Measurements from ENCODE around the gene CIB4. TPM values are rescaled to one million over a fixed set of nuclear protein-coding genes. Genes with fewer than 3 reads are reported as not detected.
A peak's percentile ranks its signal among the peaks of the same experiment; 100 is the strongest.

CIB4 gene
- total and polyA plus RNA-seq, 4 donors = 1.3 TPM; not detected in 3

- 85 to 89% methylated on average over 5 of the region's 5 CpGs for WGBS, 2 donors
- TF ChIP-seq, protein P1, sequence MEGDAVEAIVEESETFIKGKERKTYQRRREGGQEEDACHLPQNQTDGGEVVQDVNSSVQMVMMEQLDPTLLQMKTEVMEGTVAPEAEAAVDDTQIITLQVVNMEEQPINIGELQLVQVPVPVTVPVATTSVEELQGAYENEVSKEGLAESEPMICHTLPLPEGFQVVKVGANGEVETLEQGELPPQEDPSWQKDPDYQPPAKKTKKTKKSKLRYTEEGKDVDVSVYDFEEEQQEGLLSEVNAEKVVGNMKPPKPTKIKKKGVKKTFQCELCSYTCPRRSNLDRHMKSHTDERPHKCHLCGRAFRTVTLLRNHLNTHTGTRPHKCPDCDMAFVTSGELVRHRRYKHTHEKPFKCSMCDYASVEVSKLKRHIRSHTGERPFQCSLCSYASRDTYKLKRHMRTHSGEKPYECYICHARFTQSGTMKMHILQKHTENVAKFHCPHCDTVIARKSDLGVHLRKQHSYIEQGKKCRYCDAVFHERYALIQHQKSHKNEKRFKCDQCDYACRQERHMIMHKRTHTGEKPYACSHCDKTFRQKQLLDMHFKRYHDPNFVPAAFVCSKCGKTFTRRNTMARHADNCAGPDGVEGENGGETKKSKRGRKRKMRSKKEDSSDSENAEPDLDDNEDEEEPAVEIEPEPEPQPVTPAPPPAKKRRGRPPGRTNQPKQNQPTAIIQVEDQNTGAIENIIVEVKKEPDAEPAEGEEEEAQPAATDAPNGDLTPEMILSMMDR (IDR thresholded peaks at IDR 0.05; ENCODE audit: control extremely low read depth, extremely low read depth) = no peak
These were observed 29.8 kb upstream of the CIB4 start for GRCh38 chr2:26670931-26671460.

GRCh38 chr2:26670171-26670570, 29.0 kb upstream of the CIB4 start:
- Histone ChIP-seq H3K9me3 (ENCODE audit: control insufficient read depth in 4 of 4, insufficient read depth in 3 of 4, low read length in 3 of 4) (no peaks in the 10 kb centered on the region), H3K27ac (ENCODE audit: low read depth in 1 of 2, low read length in 1 of 2) (no peak overlapping the region), H3K36me3 (ENCODE audit: control insufficient read depth in 4 of 4, insufficient read depth in 4 of 4, low read length in 4 of 4) (no peaks in the 10 kb centered on the region), H3K27me3 (ENCODE audit: control insufficient read depth in 3 of 3, insufficient read depth in 3 of 3, low read length in 2 of 3) (peaks cover 0 to 2% (median 0%) of the 10 kb centered on the region in 3 donors), H3K4me3 (no peak overlapping the region), H3K4me1 (ENCODE audit: control insufficient read depth in 5 of 5, insufficient read depth in 5 of 5, low read length in 5 of 5) (peaks cover 0 to 19% (median 0%) of the 10 kb centered on the region in 5 donors), H3K9ac (ENCODE audit: insufficient read depth in 1 of 2, low read length in 2 of 2) (no peak overlapping the region)
- 14 to 21% methylated on average over 3 of the region's 3 CpGs for WGBS, 2 donors
- DNase-seq = peak; percentile 44 to 75 (median 51)
- TF ChIP-seq, protein P1 (IDR thresholded peaks at IDR 0.05; ENCODE audit: control extremely low read depth, extremely low read depth) = no peak
- no peak for ATAC-seq (ENCODE audit: insufficient read depth, low FRiP score)

More at GRCh38 chr2:26670931-26671460, 29.8 kb upstream of the CIB4 start:
- Histone ChIP-seq H3K27me3 (ENCODE audit: control insufficient read depth in 3 of 3, insufficient read depth in 3 of 3, low read length in 2 of 3) (peaks cover 0 to 2% (median 0%) of the 10 kb centered on the region in 3 donors), H3K27ac (ENCODE audit: low read depth in 1 of 2, low read length in 1 of 2) (no peak overlapping the region), H3K4me1 (ENCODE audit: control insufficient read depth in 5 of 5, insufficient read depth in 5 of 5, low read length in 5 of 5) (peaks cover 0 to 19% (median 0%) of the 10 kb centered on the region in 5 donors), H3K36me3 (ENCODE audit: control insufficient read depth in 4 of 4, insufficient read depth in 4 of 4, low read length in 4 of 4) (no peaks in the 10 kb centered on the region), H3K4me3 (no peak overlapping the region), H3K9me3 (ENCODE audit: control insufficient read depth in 4 of 4, insufficient read depth in 3 of 4, low read length in 3 of 4) (no peaks in the 10 kb centered on the region), H3K9ac (ENCODE audit: insufficient read depth in 1 of 2, low read length in 2 of 2) (no peak overlapping the region)
- no peak for ATAC-seq (ENCODE audit: insufficient read depth, low FRiP score)
- DNase-seq = no peak

GRCh38 chr2:26668856-26669750, 27.9 kb upstream of the CIB4 start:
- 57 to 61% methylated on average over 8 of the region's 8 CpGs for WGBS, 2 donors
- H3K36me3 ChIP-seq (ENCODE audit: control insufficient read depth in 4 of 4, insufficient read depth in 4 of 4, low read length in 4 of 4) = no peaks in the 10 kb centered on the region

More at GRCh38 chr2:26668856-26669750, 27.9 kb upstream of the CIB4 start:
- peaks cover 0 to 19% (median 0%) of the 10 kb centered on the region in 5 donors for H3K4me1 ChIP-seq (ENCODE audit: control insufficient read depth in 5 of 5, insufficient read depth in 5 of 5, low read length in 5 of 5)
- H3K9ac ChIP-seq (ENCODE audit: insufficient read depth in 1 of 2, low read length in 2 of 2) = no peak overlapping the region
- ATAC-seq (ENCODE audit: insufficient read depth, low FRiP score) (no peak), DNase-seq (peak; percentile 44 to 72 (median 64))
- no peaks in the 10 kb centered on the region for H3K9me3 ChIP-seq (ENCODE audit: control insufficient read depth in 4 of 4, insufficient read depth in 3 of 4, low read length in 3 of 4)
- H3K27ac ChIP-seq (ENCODE audit: low read depth in 1 of 2, low read length in 1 of 2) = no peak overlapping the region
- TF ChIP-seq, protein P1 (IDR thresholded peaks at IDR 0.05; ENCODE audit: control extremely low read depth, extremely low read depth) = no peak
- H3K4me3 ChIP-seq = no peak overlapping the region
- H3K27me3 ChIP-seq (ENCODE audit: control insufficient read depth in 3 of 3, insufficient read depth in 3 of 3, low read length in 2 of 3) = peaks cover 0 to 2% (median 0%) of the 10 kb centered on the region in 3 donors
